CD4-positive, alpha-beta T cell (primary cell): ENCODE results near the gene TRAF3. TPM values are rescaled to one million over a fixed set of nuclear protein-coding genes. Genes with fewer than 3 reads are reported as not detected.

ENCODE experiments used
- ATAC-seq: fragments of 200-7000 bp; cut with Tn5 transposase; one replicate; pipeline ENCODE4 v1.10.0; 2022; ENCODE audit warnings: mild to moderate bottlenecking; ENCODE audit not compliant: poor library complexity
- CTCF ChIA-PET: fragments of 350-600 bp; sonication (Branson Sonifier 250); formaldehyde crosslinking; loops from one replicate; lab custom pipeline; 2021; ENCODE audit warnings: antibody characterized with exemption, inconsistent platforms; lab: Charles Lee
- POLR2A ChIA-PET: fragments of 350-600 bp; sonication (Branson Sonifier 250); formaldehyde crosslinking; loops from one replicate; lab custom pipeline; 2021; ENCODE audit warnings: antibody characterized with exemption, inconsistent platforms; lab: Charles Lee
- DNase-seq, 14 experiments: peaks; one replicate each; pipeline ENCODE4 v3.0.0-alpha.2; 2013 to 2020; ENCODE audit warnings: mixed read lengths in 2 of 14
- H3K27ac ChIP-seq, 2 donors: one replicate each; pipeline versions ENCODE4 v1.5.1 to v1.7.0; 2013; ENCODE audit warnings: low read length in 2 of 2, low read depth in 1 of 2, mild to moderate bottlenecking in 1 of 2
- H3K27me3 ChIP-seq, 2 experiments: 1 replicate in 1 of 2; 2 replicates in 1 of 2; pipeline versions ENCODE4 v1.6.1 to v1.7.0; 2013; ENCODE audit warnings: low read length in 2 of 2, control low read depth in 1 of 2, mild to moderate bottlenecking in 1 of 2, moderate library complexity in 1 of 2; ENCODE audit not compliant: insufficient read depth in 2 of 2, control insufficient read depth in 1 of 2
- H3K36me3 ChIP-seq: one replicate; pipeline ENCODE4 v1.6.1; 2013; ENCODE audit warnings: low read length, control low read depth; ENCODE audit not compliant: insufficient read depth
- H3K4me1 ChIP-seq: one replicate; pipeline ENCODE4 v1.6.1; 2013; ENCODE audit warnings: low read length, control low read depth; ENCODE audit not compliant: insufficient read depth
- H3K4me3 ChIP-seq: one replicate; pipeline ENCODE4 v1.5.1; 2013; ENCODE audit warnings: mild to moderate bottlenecking, low read length, moderate library complexity
- H3K9me3 ChIP-seq, 2 experiments: 1 replicate in 1 of 2; 2 replicates in 1 of 2; pipeline versions ENCODE4 v1.6.1 to v1.7.0; 2013; ENCODE audit warnings: low read length in 2 of 2, mild to moderate bottlenecking in 2 of 2, control low read depth in 1 of 2, moderate library complexity in 1 of 2; ENCODE audit not compliant: control insufficient read depth in 1 of 2, insufficient read depth in 1 of 2
- H3K27ac Mint-ChIP-seq: one replicate; pipeline ENCODE4 v1.8.0; 2020; ENCODE audit warnings: mixed read lengths
- H3K27me3 Mint-ChIP-seq: one replicate; pipeline ENCODE4 v1.8.0; 2021; ENCODE audit warnings: mixed read lengths
- H3K36me3 Mint-ChIP-seq: one replicate; pipeline ENCODE4 v1.8.0; 2021; ENCODE audit warnings: low read depth, mixed read lengths
- H3K4me1 Mint-ChIP-seq: one replicate; pipeline ENCODE4 v1.8.0; 2021; ENCODE audit warnings: low read depth, mixed read lengths
- H3K4me3 Mint-ChIP-seq: one replicate; pipeline ENCODE4 v1.8.0; 2020; ENCODE audit warnings: mild to moderate bottlenecking, mixed read lengths
- H3K9me3 Mint-ChIP-seq: one replicate; pipeline ENCODE4 v1.8.0; 2020; ENCODE audit warnings: mixed read lengths
- CTCF ChIP-seq: fragments of 200-600 bp; IDR thresholded peaks from one replicate; pipeline ENCODE4 v1.8.0; 2022; ENCODE audit warnings: antibody characterized with exemption, mild to moderate bottlenecking
- intact Hi-C, 2 experiments: fragments of 100-400 bp; cut with DNase I in 1 of 2; cut with micrococcal nuclease in 1 of 2; formaldehyde crosslinking; loops; one replicate each; pipeline versions ENCODE4 v1.15.1 to v1.9.0; 2023 to 2025; cut with DNase I, micrococcal nuclease
- total RNA-seq, 174 experiments: library from RNA in 2 of 174; stranded (reverse) in 2 of 174; gene quantifications; one replicate each; pipeline ENCODE4 v1.2.3 and lab custom pipeline; 2021 to 2026

The TRAF3 gene
- total RNA-seq, 2 experiments from 2014 or later, result 27.1 to 32.4 TPM

- Histone ChIP-seq H3K9me3 (no peaks in the 10 kb centered on the region), H3K4me3 (no peak overlapping the region), H3K27ac (no peak overlapping the region), H3K27me3 (no peaks in the 10 kb centered on the region), H3K36me3 (peaks cover 5% of the 10 kb centered on the region), H3K4me1 (peaks cover 55% of the 10 kb centered on the region)
- peaks cover 28% of the 10 kb centered on the region for H3K36me3 Mint-ChIP-seq
- H3K27ac Mint-ChIP-seq, result peak overlapping the region; percentile 25
- H3K27me3 Mint-ChIP-seq, result no peaks in the 10 kb centered on the region
- TF ChIP-seq CTCF, result no peak
- no peak for DNase-seq
- no peaks in the 10 kb centered on the region for H3K9me3 Mint-ChIP-seq
- ChIA-PET POLR2A (no interaction called here), CTCF (no interaction called here)
- ATAC-seq, result no peak
- peaks cover 69% of the 10 kb centered on the region for H3K4me1 Mint-ChIP-seq
- H3K4me3 Mint-ChIP-seq, result no peak overlapping the region
- intact Hi-C loops, result no loop called here
Observed at GRCh38 chr14:102810523-102810922, 33.3 kb downstream of the TRAF3 start.

DNA sequence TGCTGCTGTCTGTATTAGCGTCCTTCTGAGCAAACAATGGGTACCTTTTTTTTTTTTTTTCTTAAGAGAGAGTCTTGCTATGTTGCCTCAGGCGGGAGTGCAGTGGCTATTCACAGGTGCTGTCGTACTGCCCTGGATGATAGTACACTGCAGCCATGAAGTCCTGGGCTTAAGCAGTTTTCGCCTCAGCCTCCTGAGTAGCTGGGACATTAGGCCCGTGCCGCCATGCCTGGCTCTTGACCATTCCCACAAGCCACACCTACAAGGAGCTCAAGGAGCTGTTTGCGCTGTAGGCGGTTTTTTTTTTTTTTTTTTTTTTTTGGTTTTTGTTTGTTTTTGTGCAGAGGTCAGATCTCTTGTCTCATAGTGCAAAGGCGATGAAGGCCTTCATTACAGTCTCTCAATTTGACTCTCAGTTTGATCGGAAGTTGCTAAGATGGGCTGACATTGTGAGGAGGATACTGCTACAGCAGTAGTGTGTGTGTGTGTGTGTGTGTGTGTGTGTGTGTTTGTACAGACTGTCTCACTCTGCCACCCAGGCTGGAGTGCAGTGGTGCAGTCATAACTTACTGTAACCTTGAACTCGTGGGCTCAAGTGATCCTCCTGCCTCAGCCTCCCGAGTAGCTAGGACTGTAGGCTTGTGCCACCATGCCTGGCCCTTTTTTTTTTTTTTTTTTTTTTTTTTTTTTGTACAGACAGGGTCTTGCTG lies 34.2 kb downstream of the TRAF3 start:
- Mint-ChIP-seq H3K36me3 (peaks cover 27% of the 10 kb centered on the region), H3K4me1 (peaks cover 65% of the 10 kb centered on the region), H3K4me3 (no peak overlapping the region), H3K27me3 (no peaks in the 10 kb centered on the region), H3K9me3 (no peaks in the 10 kb centered on the region), H3K27ac (no peak overlapping the region)
- DNase-seq (no peak), ATAC-seq (no peak)
- no peak overlapping the region for H3K4me3 ChIP-seq
- H3K27me3 ChIP-seq, result no peaks in the 10 kb centered on the region
- H3K4me1 ChIP-seq, result peaks cover 47% of the 10 kb centered on the region
- H3K9me3 ChIP-seq, result no peaks in the 10 kb centered on the region
- ChIA-PET CTCF (no interaction called here), POLR2A (no interaction called here)
- intact Hi-C loops, result no loop called here
- TF ChIP-seq CTCF, result no peak
- no peak overlapping the region for H3K27ac ChIP-seq
- peaks cover 5% of the 10 kb centered on the region for H3K36me3 ChIP-seq

- intact Hi-C loops, result no loop called here
- Mint-ChIP-seq H3K36me3 (peaks cover 32% of the 10 kb centered on the region), H3K4me3 (no peak overlapping the region), H3K27ac (no peak overlapping the region), H3K27me3 (no peaks in the 10 kb centered on the region), H3K4me1 (peaks cover 65% of the 10 kb centered on the region), H3K9me3 (no peaks in the 10 kb centered on the region)
- H3K36me3 ChIP-seq, result peaks cover 5% of the 10 kb centered on the region
- H3K27me3 ChIP-seq, result no peaks in the 10 kb centered on the region
- ATAC-seq (no peak), DNase-seq (no peak)
- no peak for TF ChIP-seq CTCF
- POLR2A ChIA-PET, result no interaction called here
- H3K9me3 ChIP-seq, result no peaks in the 10 kb centered on the region
- H3K27ac ChIP-seq, result no peak overlapping the region
- CTCF ChIA-PET, result interaction anchor here (0.5 kb wide), 1 partner anchor 218 kb away, joined by 4 read pairs; no protein-coding TSS in a partner anchor
- peaks cover 45% of the 10 kb centered on the region for H3K4me1 ChIP-seq
- H3K4me3 ChIP-seq, result no peak overlapping the region
Observed at GRCh38 chr14:102811971-102812370, 34.7 kb downstream of the TRAF3 start.
